ENCODE results near the gene KCNJ10.

The KCNJ10 gene

DNA sequence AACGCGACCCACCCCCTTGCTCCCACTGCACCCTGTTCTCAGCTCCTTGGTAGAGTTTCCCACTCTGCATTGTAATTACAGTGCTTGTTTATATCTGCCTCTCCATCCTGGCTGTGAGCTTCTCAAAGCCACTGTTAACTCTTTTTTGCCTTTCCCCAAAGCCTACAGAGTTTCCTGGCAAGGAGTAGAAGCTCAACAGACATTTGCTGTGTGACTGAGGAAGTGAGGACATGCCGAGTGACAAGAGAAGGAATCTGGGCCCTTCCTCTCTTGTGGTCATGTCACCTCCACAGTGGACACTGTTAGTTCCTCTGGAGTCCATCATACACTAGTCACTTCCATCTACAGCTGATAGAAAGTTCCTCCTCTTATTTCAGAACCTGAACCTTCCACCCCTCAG is 34.5 kb upstream of the KCNJ10 start:
- Mint-ChIP-seq H3K4me1 (ENCODE audit: low read depth) (peaks cover 39% of the 10 kb centered on the region), H3K27ac (no peak overlapping the region), H3K36me3 (ENCODE audit: low read depth) (no peaks in the 10 kb centered on the region), H3K4me3 (no peak overlapping the region), H3K9me3 (no peaks in the 10 kb centered on the region), H3K27me3 (no peaks in the 10 kb centered on the region)

DNA sequence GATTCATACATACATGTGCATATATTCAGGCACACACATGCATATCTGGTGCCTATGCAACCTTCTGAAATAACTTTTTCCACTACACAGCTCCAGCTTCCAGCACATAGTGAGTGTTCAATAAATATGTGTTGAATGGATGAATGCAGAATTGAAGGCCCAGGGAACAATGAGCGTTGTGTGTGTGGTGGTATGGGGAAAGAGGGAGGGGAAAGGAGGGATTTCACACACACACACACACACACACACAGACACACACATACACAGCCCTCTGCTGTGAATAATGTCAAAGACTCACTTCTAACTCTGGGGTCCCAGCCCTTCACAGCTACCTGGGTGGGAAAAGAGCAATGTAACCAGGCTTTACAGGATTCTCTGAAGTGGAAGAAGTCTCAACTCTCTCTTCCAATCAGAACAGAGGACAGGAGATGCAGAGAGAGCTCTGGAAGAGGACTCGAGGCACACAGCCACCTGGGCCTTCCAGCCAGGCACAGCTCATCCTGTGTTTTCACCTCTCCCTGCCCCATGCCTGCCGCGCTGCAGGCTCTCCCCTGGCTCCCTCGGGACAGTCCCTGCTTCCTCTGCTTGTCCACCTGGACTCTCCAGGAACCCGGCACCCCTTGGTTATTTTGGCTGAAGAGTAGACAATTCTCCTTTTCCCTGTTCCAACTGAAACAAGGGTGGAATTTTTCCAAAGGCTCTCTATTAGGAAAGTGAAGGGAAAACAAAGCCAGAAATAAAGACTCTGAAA is 33.9 kb upstream of the KCNJ10 start:
- no peak overlapping the region for H3K27ac Mint-ChIP-seq

DNA sequence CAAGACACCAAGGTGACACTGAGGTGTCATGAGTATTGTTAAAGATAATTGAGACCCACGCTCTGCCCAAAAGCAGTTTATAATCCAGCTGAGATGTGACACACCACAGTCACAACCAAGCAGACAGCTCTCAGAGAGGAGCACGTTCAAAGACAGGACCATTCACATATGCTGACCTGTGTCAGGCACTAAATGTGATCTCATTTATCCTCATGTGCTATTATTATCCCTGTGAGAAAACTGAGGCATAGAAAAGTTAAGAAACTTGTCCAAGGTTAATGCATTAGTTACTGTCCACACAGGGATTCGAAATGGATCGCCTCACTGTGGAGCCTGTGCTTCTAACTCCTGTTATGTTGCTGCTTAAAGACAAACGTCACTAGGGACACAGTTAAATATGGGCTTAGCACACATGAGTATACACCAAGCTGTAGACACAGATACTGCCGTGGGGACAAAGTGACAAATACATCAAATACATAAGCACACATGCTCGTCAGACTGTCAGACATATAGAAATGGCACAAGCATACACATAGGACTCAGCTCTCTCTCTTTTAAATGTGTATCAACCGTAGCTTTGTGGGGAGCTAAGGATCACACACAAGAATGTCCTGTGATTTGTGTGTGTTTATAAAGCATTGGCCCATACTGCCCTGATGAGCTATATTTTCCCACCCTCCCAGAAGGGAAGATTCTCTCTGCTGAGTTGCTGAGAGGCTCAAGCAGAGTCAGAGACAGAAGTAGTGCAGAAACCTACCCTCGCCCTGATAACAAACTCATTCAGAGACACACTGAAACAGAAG is 32.0 kb upstream of the KCNJ10 start:
- Mint-ChIP-seq H3K4me1 (ENCODE audit: low read depth) (peaks cover 48% of the 10 kb centered on the region), H3K4me3 (no peak overlapping the region)

More for the DNA sequence above, 33.9 kb upstream of the KCNJ10 start:
- Mint-ChIP-seq H3K9me3 (no peaks in the 10 kb centered on the region), H3K4me1 (ENCODE audit: low read depth) (peaks cover 42% of the 10 kb centered on the region), H3K27me3 (no peaks in the 10 kb centered on the region), H3K4me3 (no peak overlapping the region), H3K36me3 (ENCODE audit: low read depth) (no peaks in the 10 kb centered on the region)

DNA sequence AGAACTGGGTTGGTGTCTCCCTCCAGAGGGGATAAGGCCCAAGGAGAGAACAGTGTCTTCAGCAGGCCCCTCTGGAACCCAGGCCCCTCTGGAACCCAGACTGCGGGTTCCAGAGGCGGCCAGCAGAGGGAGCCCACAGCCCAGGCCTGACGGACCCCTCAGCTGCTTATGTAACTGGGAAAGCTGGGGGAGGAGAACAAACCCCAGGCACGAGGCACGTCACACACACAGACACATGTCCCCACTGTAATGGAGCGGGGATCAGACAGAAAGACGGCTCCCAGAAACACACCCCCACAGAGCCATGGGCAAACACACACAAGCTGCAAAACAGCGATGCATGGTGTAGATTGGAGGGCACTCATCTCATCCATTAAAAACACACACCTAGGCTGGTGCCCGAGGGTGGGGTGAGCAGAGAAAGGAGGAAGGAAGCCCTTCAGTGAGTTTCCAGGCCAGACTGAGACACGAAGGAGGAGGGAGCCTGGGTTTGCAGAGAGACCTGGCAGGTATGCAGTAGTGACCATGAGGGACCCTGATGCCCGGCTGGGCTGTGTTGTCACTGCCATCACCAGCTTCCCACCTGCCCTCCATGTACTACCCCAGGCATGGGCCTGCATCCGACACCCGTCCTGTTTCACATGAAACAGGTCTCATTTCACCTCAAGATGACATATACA is 31.2 kb upstream of the KCNJ10 start:
- no peaks in the 10 kb centered on the region for H3K27me3 Mint-ChIP-seq
- H3K36me3 Mint-ChIP-seq (ENCODE audit: low read depth), result no peaks in the 10 kb centered on the region
- H3K4me1 Mint-ChIP-seq (ENCODE audit: low read depth), result peaks cover 54% of the 10 kb centered on the region
- H3K4me3 Mint-ChIP-seq, result peak overlapping the region; percentile 48
- no peaks in the 10 kb centered on the region for H3K9me3 Mint-ChIP-seq
- H3K27ac Mint-ChIP-seq, result peak overlapping the region; percentile 91

More for the DNA sequence above, 32.0 kb upstream of the KCNJ10 start:
- Mint-ChIP-seq H3K9me3 (no peaks in the 10 kb centered on the region), H3K27me3 (no peaks in the 10 kb centered on the region), H3K27ac (peak overlapping the region; percentile 91), H3K36me3 (ENCODE audit: low read depth) (no peaks in the 10 kb centered on the region)

DNA sequence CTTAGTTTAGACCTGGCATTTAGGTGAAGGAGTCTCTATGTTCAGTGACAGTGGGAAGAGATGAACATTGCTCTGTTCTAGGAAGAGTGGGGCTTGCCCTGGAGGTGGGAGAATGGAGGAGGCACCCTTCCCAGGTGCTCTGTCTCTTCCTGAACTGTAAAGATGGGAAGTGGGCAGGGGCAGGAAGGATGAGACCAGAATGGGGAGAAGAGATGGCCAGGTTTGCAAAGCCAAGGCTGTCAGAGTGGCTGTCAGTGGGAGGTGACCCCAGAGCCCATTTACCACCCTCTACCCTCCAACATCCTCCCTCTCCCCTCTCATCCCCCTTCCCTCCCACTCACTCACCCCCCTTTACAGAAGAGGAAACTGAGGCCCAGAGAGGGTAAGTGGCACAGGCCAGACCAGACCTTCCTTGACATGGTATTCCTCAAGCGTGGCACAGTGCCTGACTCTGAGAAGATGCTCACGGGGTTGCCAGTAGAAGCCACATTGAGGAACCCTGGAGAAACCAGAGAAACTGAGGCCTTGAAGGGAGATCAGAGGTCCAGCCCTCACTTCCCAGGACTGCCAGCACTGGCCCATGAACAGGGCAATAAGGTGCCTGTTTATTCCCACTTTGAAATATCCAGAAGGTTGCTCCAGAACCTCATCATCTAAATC is 29.9 kb upstream of the KCNJ10 start:
- peak overlapping the region; percentile 81 for H3K27ac Mint-ChIP-seq
- no peaks in the 10 kb centered on the region for H3K9me3 Mint-ChIP-seq
- no peaks in the 10 kb centered on the region for H3K36me3 Mint-ChIP-seq (ENCODE audit: low read depth)
- no peaks in the 10 kb centered on the region for H3K27me3 Mint-ChIP-seq
- H3K4me3 Mint-ChIP-seq, result peak overlapping the region; percentile 74
- H3K4me1 Mint-ChIP-seq (ENCODE audit: low read depth), result peaks cover 61% of the 10 kb centered on the region

DNA sequence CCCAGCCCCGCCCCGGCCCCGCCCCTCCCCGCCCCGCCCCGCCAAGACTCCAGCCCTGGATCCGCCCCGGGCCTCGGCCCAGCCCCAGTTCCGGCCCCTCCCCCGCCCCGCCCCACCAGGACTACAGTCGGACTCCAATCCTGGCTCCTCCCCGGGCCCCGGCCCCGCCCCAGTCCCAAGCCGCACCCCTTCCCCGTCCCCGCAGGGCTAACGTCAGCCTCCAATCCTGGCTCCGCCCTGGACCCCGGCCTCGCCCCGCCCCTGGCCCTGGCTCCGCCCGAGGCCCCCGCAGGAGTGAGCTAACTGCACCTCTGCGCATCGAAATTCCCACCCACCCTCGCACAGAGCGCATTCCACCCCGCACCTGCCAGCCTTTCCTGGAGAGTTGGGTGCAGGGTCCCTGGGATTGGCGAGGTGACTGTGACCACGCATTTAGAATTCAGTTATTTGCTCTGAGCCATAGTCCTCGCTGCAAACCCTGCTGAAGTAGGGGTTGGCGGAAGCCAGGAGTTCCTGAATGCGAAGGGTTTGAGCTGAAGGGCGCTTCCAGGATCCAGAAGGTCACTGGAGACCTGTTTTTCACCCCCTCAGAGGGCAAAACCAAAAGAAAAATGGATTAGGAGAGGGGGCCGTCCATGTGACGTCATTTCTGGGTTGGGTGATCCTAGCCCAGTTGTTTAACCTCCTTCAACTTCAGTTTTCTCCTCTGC is 29.0 kb upstream of the KCNJ10 start:
- Mint-ChIP-seq H3K9me3 (no peaks in the 10 kb centered on the region), H3K4me1 (ENCODE audit: low read depth) (peaks cover 68% of the 10 kb centered on the region), H3K36me3 (ENCODE audit: low read depth) (no peaks in the 10 kb centered on the region), H3K27me3 (no peaks in the 10 kb centered on the region), H3K27ac (peak overlapping the region; percentile 81), H3K4me3 (peak overlapping the region; percentile 74)

DNA sequence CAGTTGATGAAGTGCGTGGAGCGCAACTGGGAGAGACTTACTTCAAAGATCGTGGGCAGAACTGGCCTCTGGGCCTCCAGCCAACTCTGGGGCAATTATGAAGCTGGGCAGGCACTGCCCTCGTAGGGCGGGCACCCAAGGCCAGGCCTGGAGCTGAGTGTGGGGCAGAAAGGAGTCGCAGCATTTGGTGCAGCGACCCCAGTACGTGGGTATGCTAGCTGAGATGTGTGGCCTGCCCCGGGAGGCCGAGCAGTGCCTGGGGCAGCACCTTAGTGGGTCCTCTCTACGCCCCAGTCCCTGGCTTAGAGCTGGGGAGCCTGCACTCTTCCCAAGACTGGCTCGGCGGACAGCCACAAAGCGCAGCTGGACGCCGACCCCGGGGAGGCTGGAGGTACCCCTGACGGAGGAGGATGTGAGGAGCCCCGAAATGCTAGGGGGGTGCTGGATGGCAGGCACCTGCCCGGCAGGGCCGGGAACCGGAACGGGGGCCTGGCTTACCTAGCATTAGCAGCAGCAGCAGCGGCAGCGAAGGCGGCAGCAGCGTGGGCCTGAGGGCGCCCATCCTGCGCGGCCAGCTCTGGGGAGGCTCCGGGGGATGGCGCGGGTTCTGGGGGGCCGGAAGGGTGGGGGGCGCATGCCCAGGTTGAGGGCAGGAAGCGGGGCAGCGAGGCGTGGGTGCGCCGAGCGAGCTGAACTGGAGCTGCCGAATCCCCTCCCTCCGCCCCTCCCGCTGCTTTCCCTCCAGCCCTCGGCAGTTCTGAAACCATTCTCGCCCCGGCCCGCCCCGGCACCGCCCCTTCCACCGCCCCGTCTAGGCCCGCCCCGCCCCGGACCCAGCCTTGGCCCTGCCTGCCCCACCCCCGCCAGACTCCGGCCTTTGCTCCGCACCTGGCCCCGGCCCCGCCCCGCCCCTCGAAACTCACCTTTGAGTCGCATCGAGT is 28.2 kb upstream of the KCNJ10 start, which contains the start of gene IGSF8:
Gene IGSF8 (minus strand): TSS at position 709 of the 941 bp plus-strand sequence. CDS start 147 bp downstream, at position 562.
- Mint-ChIP-seq H3K27ac (peak within 1 kb of the TSS; percentile 81), H3K4me1 (ENCODE audit: low read depth) (peaks cover 66% of the 10 kb centered on the region), H3K36me3 (ENCODE audit: low read depth) (no peaks in the 10 kb centered on the region), H3K27me3 (no peaks in the 10 kb centered on the region), H3K4me3 (peak within 1 kb of the TSS; percentile 89), H3K9me3 (no peaks in the 10 kb centered on the region)

DNA sequence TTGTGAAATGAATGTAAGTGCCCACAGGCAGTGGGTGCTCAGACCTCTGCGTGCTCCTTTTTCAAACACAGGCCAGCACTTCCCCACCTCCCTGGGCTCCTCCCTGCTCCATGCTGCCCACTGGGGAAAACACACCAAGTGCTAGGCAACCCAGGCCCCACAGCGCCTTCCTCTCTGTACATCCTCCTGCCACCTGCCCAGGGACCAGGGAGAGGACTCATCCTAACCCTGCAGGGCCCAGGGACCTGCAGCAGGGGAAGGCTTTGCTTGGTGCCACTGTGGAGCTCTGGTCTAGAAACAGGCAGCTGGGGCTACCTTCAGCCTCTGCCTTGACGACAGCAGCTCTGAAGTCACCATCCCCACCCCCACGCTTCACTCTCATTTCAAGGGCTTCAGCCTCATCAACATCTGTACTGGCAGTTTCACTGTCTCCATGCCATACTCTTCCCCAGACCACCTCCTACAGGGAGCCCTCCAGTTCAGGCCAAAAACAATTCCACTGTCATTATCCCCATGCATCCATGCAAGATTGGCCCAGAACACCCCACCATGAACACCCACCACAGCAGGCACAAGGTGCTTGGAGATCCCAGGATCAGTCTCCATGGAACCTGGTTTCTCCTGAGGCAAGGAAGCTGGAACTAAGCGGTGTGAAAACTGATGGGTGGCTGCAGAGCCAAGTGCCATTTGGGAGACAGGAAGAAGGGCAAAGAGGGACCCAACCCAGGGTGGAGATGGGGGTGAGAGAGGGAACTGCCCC is 27.4 kb upstream of the KCNJ10 start:
- Mint-ChIP-seq H3K4me1 (ENCODE audit: low read depth) (peaks cover 57% of the 10 kb centered on the region), H3K27me3 (no peaks in the 10 kb centered on the region), H3K4me3 (peak overlapping the region; percentile 89)

DNA sequence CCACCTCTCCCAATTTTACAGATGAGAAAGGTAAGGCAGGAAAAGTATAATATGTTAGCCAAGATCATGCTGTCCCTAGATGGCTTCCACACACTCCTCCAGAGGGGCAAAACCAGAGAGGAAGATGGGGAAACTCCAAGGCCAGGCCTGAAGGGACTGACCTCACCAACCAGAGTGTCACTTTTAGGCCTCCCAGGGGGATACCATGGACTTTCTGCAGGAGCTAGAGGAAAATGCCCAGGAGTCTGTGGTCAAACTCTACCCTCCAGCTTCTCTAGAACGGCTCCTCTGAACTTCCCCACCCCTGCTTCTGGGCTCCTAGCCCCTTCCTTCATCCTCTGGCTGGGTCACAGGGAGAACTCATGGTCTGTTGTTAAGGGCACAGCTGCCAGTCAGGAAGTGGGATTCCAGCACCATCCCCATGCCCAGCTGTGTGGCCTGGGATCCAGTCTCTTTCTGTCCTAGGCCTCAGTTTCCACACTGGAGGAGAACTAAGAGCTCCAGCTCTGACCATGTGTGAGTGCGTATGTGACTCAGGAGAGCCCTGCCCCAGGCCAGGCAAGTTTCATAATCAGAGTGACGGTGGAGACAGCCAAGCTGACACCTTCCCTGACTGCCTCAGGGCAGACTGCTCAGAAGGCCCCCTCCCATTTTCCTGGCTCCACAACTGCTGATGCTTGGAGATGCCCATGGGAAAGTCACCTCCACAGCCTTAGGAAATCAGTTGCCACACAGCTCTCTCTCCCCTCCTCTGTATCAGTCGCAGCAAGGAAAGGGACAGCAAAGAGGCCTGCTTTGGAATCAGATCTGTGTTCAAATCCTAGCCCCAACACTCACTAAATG is 26.5 kb upstream of the KCNJ10 start:
- Mint-ChIP-seq H3K27ac (peak overlapping the region; percentile 78), H3K9me3 (no peaks in the 10 kb centered on the region), H3K36me3 (ENCODE audit: low read depth) (peaks cover 4% of the 10 kb centered on the region), H3K4me1 (ENCODE audit: low read depth) (peaks cover 49% of the 10 kb centered on the region), H3K4me3 (peak overlapping the region; percentile 89), H3K27me3 (no peaks in the 10 kb centered on the region)

More for the DNA sequence above, 27.4 kb upstream of the KCNJ10 start:
- no peaks in the 10 kb centered on the region for H3K9me3 Mint-ChIP-seq
- H3K36me3 Mint-ChIP-seq (ENCODE audit: low read depth), result no peaks in the 10 kb centered on the region
- peak overlapping the region; percentile 78 for H3K27ac Mint-ChIP-seq

DNA sequence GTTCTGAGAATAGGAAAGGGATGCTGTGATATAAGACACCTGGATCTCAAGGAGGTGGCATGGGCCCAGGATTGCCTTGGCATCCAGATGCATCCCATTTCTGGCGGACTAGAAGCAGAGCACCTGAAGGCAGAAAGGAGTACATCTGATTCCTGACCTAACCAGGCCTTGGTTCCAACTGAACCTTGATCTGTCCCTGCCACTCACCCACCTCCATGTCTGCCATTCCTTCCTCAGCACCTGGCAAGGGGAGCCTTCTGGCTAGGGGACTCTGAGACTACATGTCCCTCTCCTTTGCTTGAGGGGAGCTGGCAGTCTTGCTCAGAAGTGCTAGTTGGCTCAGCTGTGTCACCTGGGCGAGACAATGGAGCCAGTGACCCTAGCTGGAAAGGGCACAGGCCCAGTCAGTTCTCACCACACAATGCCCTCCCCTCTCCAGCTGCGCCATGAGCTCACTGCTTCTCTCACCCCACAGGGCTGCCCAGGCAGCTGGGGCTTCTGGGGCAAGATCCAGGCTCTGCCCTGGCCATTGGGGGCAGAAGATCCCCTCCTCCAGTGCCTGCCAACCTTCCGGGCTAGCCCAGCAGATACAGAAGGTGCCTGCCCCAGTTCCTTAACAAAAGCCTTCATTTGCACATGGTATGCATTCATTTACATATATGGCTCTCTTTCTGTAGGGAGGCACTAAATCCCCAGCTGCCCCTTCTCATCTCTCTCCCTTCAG is 25.6 kb upstream of the KCNJ10 start:
- Mint-ChIP-seq H3K4me3 (peak overlapping the region; percentile 54), H3K4me1 (ENCODE audit: low read depth) (peaks cover 39% of the 10 kb centered on the region)

DNA sequence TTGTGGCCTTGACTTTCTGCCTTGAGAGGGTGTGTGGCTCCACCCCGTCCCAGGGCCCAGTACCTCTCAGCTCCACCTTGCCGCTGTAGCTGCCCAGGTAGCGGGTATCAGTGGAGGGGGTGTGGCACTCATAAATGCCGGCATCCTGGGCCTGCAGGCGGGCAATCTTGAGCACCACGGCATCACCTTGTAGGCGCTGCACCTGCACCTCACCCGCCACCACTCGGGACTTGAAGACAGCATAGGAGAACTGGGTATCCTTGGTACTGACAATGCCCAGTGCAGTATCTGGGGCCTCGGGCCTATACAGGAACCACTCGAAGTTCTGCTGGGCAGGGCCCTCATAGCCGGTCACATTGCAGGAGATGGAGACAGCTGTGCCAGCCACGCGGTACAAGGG is 24.8 kb upstream of the KCNJ10 start:
- peaks cover 4% of the 10 kb centered on the region for H3K36me3 Mint-ChIP-seq (ENCODE audit: low read depth)
- H3K4me1 Mint-ChIP-seq (ENCODE audit: low read depth), result peaks cover 39% of the 10 kb centered on the region
- H3K9me3 Mint-ChIP-seq, result no peaks in the 10 kb centered on the region
- H3K27me3 Mint-ChIP-seq, result no peaks in the 10 kb centered on the region
- no peak overlapping the region for H3K27ac Mint-ChIP-seq
- no peak overlapping the region for H3K4me3 Mint-ChIP-seq

More for the DNA sequence above, 25.6 kb upstream of the KCNJ10 start:
- Mint-ChIP-seq H3K9me3 (no peaks in the 10 kb centered on the region), H3K27ac (no peak overlapping the region), H3K36me3 (ENCODE audit: low read depth) (peaks cover 4% of the 10 kb centered on the region), H3K27me3 (no peaks in the 10 kb centered on the region)

DNA sequence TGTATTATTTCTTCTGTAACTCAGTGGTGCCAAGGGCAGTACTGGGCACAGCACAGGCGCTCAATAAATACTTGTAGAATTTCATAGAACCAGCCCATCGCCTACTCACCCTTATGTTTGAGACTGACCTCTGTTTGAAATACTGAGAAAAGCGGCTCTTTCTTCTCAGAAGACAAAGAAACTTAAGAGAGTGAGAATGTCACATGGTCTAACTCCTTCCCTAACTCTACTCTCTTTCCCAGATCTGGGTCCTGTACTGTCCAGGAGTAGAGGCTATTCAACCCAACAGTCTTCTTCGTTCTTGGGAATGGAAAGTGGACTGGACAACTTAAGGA is 24.3 kb upstream of the KCNJ10 start:
- H3K4me1 Mint-ChIP-seq (ENCODE audit: low read depth), result peaks cover 34% of the 10 kb centered on the region
- H3K9me3 Mint-ChIP-seq, result no peaks in the 10 kb centered on the region
- H3K4me3 Mint-ChIP-seq, result no peak overlapping the region
- no peak overlapping the region for H3K27ac Mint-ChIP-seq
- H3K27me3 Mint-ChIP-seq, result no peaks in the 10 kb centered on the region
- H3K36me3 Mint-ChIP-seq (ENCODE audit: low read depth), result peaks cover 4% of the 10 kb centered on the region

Measured in stimulated activated naive CD8-positive, alpha-beta T cell treated with anti-CD3 and anti-CD28 coated beads, Interleukin-15, Interleukin-2, amounts not matched to agents 100 ng/mL and 50 ng/mL, for 24 hours (primary cell).